Epithelial cell of proximal tubule (primary cell): ENCODE results near the gene SOBP. TPM values are rescaled to one million over a fixed set of nuclear protein-coding genes. Genes with fewer than 3 reads are reported as not detected.

ENCODE experiments used
- DNase-seq: peaks from one replicate; pipeline ENCODE4 v3.0.0-alpha.2; 2011; ENCODE audit warnings: low read depth
- H3K4me3 ChIP-seq: 2 replicates; pipeline ENCODE4 v1.5.1; 2011; ENCODE audit warnings: low read depth, mild to moderate bottlenecking, low read length
- total RNA-seq: library from RNA; depleted of rRNA; stranded (reverse); fragments of >200 nt; gene quantifications from 2 replicates; pipeline ENCODE4 v1.2.3, GENCODE V29; 2015
- TF ChIP-seq, protein P1 (sequence below): conservative IDR thresholded peaks from 2 replicates; pipeline ENCODE4 v1.5.1; 2012; ENCODE audit warnings: low read depth, mild to moderate bottlenecking, low read length

The SOBP gene
- total RNA-seq, 1 donor from 2014 or later = 2.5 TPM

GRCh38 chr6:107666084-107666980 lies 176.4 kb downstream of the SOBP start:
- no peak for DNase-seq
- TF ChIP-seq, protein P1, sequence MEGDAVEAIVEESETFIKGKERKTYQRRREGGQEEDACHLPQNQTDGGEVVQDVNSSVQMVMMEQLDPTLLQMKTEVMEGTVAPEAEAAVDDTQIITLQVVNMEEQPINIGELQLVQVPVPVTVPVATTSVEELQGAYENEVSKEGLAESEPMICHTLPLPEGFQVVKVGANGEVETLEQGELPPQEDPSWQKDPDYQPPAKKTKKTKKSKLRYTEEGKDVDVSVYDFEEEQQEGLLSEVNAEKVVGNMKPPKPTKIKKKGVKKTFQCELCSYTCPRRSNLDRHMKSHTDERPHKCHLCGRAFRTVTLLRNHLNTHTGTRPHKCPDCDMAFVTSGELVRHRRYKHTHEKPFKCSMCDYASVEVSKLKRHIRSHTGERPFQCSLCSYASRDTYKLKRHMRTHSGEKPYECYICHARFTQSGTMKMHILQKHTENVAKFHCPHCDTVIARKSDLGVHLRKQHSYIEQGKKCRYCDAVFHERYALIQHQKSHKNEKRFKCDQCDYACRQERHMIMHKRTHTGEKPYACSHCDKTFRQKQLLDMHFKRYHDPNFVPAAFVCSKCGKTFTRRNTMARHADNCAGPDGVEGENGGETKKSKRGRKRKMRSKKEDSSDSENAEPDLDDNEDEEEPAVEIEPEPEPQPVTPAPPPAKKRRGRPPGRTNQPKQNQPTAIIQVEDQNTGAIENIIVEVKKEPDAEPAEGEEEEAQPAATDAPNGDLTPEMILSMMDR = no peak
- no peak overlapping the region for H3K4me3 ChIP-seq

DNA sequence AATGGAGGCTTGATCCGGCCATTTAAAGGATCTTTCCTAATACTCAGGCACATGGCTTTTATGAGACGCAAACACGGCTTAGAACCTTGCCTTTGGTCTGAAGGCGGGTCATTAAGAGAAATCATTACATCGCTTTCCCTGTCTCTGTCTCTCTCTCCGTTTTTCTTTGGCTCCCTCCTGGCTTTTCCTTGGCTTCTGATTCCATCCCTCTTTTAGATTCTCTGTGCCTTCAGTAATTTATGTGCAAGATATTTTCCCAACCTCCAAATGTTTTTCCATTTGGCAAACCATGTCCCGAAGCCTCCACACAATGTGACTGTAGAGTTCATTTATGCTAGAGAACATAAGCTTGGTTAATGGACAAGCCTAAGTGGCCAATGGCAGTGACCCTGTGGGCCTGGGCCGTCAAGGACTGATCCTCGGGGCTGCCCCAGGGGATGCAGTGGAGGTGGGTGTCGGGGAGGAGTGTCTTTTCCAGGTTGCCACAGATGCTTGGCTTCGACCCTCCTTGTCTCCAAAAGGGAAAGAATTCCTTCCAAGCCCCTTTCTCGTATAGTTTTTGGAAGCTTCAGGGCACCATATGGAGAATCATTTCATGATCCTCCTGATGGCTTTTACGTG lies 177.2 kb downstream of the SOBP start:
- TF ChIP-seq, protein P1 = no peak
- no peak for DNase-seq
- no peak overlapping the region for H3K4me3 ChIP-seq

DNA sequence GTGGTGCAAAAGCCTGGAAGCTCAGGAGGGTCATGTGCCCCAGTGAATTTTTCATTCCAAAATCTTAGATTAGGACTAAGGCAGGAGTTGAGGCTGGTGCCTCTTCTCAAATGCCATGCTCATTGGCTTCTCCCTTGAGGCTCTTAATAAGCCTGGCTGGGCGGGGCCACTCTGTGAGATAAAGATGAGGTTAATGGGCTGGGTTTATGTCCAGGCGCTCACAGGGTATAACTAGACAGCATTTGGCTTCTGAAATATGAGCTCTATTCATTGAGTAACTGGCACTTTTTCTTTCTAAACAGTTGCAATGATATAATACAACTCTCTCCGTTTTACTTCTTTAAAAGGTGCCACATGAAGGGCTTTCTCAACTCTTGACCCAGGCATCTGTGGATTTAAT lies 177.9 kb downstream of the SOBP start:
- H3K4me3 ChIP-seq = no peak overlapping the region
- DNase-seq = no peak
- TF ChIP-seq, protein P1 = no peak

GRCh38 chr6:107668743-107669474 lies 179.0 kb downstream of the SOBP start:
- H3K4me3 ChIP-seq = no peak overlapping the region

DNA sequence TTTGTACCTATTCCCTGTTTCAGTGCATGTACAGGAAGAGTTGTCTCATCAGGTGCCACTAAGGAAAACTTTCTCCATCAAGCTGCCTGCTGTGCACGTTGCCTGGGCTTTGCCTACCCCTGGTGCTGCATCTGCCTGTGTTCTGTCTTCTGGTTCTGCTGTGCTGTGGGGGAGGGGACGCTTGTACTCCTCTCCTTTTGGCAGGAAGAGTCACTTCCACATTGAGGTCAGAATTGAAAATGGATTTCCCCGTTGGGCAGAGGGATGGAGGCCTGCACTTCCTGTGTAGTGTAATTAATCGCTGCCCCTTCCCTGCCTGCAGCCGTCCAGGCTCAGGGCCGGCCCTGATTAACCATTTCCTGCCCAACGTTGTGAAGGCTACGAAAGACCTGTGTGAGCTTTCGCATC lies 180.9 kb downstream of the SOBP start:
- DNase-seq = no peak
- no peak overlapping the region for H3K4me3 ChIP-seq
- TF ChIP-seq, protein P1 = no peak

More at GRCh38 chr6:107668743-107669474, 179.0 kb downstream of the SOBP start:
- TF ChIP-seq, protein P1 = no peak
- DNase-seq = no peak

DNA sequence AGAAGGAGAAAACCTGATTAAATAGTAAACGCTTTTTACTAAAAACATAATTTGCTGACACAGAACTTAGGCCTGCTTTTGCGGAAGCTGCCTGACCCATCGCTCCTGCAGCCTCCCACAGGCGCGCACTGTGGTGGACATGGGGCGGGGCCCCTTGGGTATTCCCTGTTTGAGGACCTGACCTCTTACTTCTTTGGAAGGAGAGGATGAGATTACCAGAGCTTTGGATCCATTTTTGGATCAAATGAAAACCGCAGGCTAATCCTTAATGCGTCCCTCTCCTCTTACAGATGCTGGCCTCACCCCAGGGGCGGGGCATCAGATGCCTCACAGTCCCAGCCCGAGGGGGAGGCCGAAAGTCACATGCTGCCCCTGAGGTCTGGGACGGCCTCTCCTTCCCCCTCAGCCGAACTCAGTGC lies 183.2 kb downstream of the SOBP start:
- H3K4me3 ChIP-seq = no peak overlapping the region
- DNase-seq = no peak
- TF ChIP-seq, protein P1 = no peak
